Activated CD8-positive, alpha-beta memory T cell treated with anti-CD3 and anti-CD28 coated beads, Interleukin-2, amount 50 U/mL, for 24 hours (primary cell): ENCODE results near the gene KCNMA1.

Experiments used
- DNase-seq: peaks from one replicate; pipeline ENCODE4 v3.0.0-alpha.2; 2020; ENCODE audit errors: extremely low read depth

Gene KCNMA1

DNA sequence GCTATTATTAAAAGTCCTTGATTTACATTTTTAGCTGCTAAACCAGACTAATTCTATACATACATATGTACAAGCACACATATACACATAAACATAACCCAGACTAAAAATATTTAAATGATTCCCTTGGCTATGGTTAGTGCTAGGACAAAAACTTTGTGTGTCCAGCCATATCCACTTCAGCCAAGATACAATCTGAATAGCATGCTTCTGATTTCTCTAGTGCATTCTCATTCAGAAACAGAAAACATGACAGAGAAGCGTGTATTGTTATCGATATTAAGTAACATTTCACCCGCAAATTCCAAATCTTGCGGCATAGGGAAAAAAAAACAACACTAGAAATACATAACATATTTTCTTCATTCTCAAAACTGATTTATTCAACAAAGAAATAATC, 569.3 kb downstream of the KCNMA1 start:
- no peak for DNase-seq

DNA sequence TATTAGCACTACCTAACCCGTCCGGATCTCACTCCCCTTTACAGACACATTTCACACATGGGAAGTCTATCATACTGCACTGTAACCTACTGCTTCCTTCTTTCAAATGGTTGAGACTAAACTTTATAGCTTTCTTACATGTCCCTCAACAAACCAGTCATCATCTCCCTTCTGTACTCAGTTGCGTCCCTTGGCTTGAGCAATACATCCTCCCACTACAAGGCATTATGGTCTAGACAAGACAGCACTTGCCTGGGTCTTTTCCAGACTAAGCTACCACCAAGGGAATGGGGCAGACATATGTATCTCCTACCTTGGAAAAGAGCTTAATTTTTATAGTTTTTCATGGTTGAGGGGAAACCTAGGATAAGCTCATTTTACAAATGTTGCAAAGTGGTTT, 575.2 kb downstream of the KCNMA1 start:
- no peak for DNase-seq

DNA sequence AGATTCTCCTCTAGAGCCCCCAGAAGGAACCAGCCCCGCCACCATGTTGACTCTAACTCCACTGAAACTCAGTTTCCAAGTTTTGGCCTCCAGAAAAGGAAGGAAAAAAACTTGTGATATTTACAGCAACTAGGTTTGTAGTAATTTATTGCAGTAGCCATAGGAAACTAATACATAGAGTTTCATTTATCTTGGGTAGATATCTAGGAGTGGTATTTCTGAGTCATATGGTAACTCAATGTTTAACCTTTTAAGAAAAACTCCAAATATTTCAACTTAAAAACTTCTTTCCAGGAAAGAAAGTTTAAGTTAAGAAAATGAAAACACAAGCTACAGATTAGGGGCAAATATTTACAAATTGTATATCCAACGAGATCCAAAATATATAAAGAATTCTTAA, 576.7 kb downstream of the KCNMA1 start:
- no peak for DNase-seq

DNA sequence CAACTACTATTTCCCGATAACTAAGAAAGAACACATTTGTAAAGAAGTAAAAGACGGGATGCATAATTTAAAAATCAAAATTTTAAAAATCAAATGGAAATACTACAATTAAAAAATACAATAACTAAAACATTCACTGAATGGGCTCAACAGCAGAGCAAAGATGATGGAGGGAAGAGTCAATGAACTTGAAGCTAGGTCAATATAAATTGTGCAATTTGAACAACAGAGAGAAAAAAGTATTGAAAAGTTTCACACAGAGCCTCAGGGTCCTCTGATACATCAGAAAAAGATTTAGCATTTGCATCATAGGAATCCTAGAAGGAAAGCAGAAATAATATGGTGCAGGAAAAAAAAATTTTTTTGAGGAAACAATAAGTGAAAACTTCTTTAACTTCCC, 581.0 kb downstream of the KCNMA1 start:
- DNase-seq, result no peak

DNA sequence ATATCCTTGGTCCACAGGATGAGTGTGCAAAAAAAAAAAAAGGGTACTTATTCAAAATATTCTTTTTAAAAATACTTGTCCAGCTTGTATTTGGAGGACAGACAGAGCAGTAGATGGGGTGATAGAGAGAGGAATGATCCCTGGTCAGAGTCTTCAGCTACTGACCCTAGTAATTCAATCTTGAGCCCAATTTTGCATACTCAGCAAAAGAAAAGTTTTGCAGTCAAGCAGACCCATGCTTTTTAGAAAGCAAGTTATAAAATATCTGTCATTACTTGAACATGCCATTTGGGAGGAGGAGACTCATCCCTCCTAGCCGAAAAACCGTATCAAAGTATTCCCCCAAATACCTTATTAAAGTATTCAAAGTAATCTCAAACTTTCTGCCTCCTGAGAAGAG, 585.0 kb downstream of the KCNMA1 start:
- no peak for DNase-seq

DNA sequence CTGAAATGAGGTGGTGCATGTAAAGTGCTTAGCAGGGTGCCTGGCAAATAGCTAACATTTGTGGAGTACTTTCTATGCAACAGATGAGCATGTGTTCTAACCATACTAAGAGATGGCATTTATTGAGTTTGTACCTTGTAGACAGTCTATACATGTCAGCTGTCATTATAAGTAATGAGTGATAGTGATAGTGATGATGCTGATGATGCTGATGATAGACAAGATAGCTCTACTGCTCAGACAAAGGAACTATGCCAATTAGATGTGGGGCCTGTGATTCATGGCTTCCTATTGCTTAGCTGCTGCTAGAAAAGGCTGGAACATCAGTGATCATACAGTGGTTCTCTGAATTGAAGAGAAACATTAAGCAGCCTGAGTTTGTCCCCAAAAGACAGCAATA, 585.8 kb downstream of the KCNMA1 start:
- no peak for DNase-seq

DNA sequence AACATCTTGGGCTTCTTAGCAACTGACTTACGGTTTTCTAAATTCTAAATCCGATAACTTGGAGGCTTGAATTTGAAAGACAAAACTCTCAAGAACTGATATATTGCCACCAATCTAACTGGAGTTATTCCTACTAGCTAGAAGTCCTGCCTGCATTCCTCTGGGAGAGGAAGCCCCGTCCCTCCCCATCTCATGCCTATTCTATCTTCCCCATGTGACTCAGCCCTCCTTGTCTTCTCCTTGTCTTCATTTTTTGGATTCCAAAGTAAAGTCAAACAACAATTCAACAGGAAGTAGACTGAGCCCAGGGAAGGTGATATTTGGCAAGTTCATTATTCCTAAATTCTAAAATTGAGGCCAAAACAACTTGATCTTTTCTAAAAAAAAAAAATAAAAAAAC, 587.7 kb downstream of the KCNMA1 start:
- DNase-seq, result no peak

DNA sequence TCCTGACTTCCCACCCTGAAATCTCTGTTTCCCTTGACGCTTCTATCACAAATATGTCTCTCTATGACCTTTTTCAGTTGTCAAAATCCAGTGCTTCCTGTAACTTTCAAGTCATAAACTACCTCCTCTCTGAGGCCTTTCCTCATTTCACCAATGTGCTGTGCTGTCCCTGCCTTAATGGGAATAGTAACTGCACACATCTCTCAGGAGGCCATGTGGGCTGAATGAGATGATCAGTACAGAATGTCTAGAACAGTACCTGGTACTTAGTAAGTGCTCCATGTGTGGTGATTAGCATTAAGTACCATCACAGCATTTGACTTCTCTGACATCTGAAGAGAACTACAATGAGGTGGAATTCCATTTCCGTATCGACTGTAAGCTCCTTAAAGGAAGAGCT, 588.5 kb downstream of the KCNMA1 start:
- no peak for DNase-seq

DNA sequence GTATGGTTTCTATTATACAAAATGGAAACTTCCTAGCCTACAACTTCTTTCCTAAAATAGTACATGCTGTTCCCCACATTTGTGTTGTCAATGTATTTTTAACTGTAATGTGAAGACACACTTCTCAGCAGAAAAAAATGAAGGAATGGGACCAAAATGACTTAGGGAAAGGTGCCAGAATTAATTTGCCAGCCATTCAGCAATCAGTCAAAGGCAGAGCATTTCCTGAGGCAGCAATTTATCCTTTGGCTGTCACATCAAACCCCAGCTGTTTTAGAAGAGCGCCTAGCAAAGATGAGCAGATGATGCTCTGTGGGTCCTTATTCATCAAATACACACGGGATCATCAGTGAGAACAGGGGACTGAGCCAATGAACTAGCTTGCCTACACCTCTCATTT, 592.5 kb downstream of the KCNMA1 start:
- DNase-seq, result no peak

DNA sequence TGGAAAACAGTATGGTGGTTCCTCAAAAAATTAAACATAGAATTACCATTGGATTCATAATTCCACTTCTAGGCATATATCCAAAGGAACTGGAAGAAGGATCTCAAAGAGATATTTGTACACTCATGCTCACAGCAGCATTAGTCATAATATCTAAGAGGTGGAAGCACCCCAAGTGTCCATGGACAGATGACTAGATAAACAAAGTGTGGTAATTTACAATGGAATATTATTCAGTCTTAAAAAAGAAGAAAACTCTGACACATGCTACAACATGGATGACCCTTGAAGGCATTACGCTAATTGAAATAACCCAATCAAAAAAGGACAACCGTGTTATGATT, 594.2 kb downstream of the KCNMA1 start:
- no peak for DNase-seq

DNA sequence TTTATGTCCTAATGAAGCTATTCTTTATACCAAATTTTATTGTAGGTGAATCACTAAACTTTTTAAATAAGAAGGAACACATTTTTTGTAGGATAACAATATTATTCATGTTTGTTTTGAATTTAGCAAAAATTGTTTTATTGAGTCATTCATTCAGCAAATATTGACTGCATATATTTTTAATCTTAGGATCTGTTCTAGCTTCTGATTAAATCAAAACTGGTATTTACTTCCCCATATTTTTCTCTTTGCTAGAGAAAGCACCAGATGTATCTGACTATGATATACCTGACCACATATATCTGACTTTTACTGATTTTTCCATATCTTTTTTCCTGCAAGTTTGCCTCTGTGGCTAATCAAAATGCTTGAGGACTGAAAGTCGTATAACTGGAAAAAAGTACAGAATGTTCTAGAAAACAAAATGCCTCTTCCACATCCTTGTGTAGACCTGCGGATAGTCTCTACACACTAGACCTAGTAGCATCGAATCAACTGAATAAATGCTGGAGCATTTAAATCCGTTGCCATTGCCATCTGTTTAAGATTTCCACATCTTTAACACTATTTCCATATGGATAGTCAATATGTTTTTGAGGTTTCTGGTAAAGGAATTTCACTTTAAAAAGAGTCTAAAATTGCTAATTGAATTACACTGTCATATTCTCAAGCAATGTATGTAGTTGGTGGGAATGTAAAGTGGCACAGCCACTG, 594.7 kb downstream of the KCNMA1 start:
- no peak for DNase-seq

DNA sequence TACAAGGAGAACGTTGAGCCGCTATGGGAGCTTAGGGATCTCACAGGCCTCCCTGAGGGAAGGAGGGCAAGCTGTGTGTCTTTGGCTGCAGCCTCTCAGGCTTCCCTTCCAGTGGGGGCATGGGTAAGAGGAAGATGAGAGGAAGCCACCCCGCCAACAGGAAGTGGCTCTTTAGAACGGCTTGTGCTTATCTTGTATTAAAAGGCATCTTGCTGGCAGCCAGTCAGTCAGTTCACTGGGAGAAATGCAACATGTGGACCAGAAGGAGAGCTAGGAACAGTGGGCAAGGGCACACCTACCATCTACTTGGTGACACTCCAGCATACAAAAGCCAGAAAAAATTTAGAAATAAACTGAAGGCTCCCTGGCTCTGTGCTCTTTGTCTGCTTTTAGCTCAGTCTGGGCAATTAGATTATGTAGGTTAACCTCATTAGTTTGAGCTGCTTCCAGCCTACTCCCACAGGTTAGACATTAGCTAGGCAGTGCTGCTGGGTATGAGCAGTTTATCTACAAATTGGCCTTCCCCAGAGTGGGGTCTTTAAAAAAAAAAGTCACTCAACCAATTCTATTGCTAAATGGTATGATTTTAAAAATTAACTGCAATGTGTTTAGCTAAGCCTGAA, 595.9 kb downstream of the KCNMA1 start:
- no peak for DNase-seq

DNA sequence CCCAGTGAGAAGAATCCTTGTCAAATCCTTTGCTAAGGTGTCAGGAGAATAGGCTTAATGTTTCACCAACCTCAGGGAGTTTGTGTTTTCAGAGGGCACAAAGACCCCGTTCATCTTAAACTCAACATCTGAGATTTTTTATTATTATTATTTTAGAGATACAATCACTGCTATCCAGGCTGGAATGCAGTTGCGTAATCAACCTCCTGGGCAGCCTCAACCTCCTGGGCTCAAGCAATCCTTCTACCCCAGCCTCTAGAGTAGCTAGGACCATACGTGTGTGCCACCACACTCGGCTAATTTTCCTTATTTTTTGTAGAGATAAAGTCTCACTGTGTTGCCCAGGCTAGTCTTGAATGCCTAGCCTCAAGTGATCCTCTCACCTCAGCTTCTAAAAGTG, 599.2 kb downstream of the KCNMA1 start:
- no peak for DNase-seq

DNA sequence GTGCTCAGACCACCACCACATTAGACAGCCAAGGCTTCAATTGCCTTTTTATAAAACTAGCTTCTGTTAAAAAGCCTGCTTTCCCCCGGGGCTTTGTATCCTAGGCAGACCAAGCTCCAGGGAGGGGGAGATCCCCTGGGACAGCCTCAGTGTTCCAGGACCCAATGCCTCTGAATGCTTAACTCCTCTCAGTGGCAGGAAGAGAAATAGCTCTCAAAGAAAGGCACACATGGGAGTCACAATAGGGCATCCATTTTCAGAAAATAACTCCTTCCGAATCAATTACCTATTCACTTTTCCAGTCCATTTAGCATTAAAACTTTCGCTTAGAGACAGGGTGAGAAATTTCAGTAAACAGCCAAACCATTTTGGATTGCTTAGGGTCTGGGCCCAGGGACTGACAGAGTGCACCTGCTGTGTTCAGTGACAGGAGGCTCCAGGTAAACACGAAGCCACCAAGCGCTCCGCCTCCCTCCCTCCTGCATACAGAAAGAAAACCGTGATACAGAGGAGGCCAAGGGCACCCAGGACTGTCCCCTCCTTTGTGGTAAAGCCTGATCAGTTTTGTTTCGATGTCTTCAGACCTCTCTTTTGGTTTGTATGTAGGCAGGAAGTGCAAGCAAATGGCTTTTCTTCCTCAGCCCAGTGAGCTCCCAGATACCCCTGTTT, 599.7 kb downstream of the KCNMA1 start:
- no peak for DNase-seq

DNA sequence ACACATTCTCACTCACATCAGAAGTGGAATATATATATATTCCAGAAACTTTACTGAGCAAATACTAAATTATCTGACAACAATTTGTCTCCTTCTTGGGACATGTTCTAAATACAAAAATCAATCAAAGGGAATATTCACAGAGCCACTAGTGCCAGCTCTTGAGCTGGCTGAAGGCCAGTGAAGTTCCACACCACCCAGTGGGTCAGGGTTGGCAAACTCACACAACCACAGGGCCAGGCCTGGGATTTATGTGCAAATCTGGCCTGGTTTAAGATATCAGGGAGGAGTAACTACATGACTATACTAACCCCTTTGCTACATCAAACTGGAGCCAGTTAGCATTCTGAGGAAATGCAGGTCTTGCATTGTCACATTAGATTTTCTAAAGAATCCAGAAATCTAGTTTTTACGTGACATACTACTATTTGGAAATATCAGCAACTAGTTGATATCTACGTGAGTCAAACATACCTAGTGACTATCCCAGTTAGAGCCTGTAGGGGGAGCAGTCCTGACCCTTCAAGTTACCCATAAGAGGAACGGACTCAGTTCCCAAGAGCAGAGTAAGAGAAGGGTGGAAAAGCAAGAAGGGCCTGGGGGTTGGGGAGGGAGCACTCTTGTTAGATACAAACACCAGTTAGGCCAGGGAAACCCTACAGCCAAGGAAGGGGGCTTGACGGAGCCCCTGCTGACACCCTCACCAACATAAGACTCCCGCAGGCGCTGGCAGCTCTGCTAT, 600.4 kb downstream of the KCNMA1 start:
- DNase-seq, result no peak

DNA sequence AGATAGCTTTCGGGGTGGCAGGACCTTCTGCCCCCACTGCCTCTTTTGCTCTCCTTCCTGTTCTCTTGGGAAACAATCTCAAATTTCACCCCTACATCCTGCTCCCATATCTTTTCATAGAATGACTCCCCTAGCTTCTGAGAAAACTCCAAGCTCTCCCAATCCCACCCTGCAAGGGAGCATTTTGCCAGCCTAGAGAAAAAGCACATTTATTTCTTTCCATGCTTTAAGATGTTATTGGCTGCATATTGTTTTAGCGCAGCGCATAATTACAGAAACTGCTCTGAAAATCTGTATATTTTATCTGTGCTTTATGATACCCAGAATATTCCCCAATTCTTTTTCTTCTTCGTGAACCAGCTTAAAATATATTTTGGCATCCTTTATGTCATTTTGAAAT, 601.3 kb downstream of the KCNMA1 start:
- DNase-seq, result no peak

DNA sequence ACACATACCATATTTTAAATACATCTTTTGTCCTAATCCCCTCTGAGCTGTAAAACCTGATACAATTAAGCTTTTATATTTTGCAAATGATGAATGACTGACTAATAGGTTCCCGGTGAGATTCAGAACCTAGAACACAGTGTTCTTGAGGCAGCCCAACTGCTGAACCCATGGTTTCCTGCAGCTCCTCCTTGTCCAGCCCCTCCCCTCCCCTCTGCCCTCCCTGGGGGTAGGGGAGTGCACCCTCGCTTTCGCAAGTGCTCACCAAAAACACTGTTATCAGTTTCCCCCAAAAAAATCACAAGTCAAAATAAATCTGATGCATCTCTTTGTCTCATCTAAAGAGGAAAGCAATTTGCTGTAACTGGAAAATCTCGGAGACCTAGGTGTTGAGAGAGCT, 602.8 kb downstream of the KCNMA1 start:
- no peak for DNase-seq

DNA sequence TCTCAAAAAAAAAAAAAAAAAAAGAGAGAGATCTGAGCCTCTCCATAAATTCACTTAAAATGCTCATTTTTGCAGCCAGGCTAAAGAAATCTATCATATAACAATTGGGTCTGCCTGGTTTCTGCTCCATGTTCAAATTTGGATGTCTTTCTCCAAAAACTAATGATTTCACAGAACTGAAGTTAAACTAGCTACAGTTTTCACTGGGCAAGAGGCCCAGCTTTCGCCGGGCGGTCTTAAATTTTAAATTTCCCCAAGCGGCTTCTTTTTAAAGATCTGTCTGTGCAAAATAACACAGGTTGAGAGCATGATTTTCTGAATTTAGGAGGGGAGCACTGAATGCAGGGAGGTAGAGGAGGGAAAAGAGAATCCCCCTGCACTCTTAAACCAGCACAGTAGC, 603.4 kb downstream of the KCNMA1 start:
- no peak for DNase-seq

DNA sequence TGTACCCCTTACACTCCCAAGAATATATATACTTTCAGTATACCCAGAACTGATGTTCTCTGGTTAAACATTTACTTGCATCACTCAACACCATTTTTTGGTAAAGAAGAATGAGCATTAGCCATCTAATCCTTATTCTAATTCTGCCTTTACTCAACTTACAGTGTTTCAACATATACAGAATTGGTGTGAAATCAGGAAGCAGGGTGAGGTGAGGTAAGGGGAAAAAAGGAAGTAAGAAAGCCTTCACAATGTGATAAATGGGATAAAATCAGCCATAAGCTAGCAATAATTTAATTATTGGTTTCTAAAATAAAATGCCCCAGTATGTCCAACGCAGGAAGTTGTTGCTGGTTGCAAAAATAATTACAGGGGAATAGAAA, 605.4 kb downstream of the KCNMA1 start:
- DNase-seq, result no peak

DNA sequence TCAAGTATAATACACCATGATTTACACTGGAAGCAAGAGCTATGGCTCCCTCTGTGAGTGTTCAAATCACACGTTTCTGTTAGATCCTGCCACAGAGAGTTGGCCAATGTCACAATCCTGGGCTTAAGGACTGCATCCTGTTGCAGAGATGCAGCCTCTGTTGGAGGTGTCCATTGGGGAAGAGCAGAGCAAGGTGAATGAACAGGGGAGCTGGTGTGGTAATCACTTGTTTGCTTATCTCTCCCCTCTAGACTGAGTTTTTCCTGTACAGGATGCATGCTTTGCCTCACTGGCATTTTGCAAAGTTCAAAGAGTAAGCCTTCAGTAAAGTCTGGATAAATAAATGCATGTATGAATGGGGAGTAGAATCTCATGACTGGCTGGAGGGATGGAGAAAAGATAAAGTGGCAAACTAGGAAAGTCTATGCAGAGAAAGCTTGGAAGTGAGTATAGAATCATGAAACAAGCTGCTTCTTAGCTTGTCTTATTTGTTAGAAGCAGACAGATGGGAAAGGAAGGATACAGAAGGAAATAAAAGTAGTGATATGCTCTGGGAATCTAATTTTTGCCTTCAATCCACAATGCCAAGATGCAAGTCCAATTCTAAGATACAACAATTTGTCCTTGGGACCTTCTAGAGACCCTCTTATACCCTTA, 605.9 kb downstream of the KCNMA1 start:
- DNase-seq, result no peak

DNA sequence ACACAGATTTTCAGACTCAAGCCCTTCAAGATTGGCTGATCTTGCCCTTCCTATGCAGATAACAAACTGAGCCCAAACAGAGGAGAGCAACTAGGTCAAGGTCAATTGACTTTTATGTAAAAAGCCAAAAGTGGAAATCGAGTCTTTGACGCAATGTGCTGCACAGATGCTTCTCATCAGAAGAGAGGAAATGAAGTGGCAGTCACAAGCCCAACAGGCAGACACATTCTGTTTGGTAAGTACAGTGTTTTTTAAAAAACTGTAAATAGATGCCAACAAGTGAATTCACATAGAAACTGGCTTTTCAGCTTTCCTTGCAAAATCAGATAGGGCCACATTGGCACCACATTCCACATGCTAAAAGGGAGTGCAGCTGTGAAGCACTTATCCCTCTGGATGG, 606.6 kb downstream of the KCNMA1 start:
- DNase-seq, result no peak
